KBM-7 (cell line): ENCODE data around the gene NBDY.
"Not testable (repeated sequence)": the region's sequence is repeated elsewhere in the genome, so short reads cannot be mapped to it uniquely, and the experiment has no call there.

Source experiments
- DNase-seq: peaks from one replicate; pipeline ENCODE4 v3.0.0-alpha.2; 2015
- in situ Hi-C: fragments of 300-500 bp; cut with MboI; formaldehyde crosslinking; loops from 2 replicates; pipeline ENCODE4 v1.14.3; 2020; ENCODE audit warnings: low sequenced_read_pairs, low pct_unique_long_range_greater_than_20kb, mixed read lengths

Gene NBDY

DNA sequence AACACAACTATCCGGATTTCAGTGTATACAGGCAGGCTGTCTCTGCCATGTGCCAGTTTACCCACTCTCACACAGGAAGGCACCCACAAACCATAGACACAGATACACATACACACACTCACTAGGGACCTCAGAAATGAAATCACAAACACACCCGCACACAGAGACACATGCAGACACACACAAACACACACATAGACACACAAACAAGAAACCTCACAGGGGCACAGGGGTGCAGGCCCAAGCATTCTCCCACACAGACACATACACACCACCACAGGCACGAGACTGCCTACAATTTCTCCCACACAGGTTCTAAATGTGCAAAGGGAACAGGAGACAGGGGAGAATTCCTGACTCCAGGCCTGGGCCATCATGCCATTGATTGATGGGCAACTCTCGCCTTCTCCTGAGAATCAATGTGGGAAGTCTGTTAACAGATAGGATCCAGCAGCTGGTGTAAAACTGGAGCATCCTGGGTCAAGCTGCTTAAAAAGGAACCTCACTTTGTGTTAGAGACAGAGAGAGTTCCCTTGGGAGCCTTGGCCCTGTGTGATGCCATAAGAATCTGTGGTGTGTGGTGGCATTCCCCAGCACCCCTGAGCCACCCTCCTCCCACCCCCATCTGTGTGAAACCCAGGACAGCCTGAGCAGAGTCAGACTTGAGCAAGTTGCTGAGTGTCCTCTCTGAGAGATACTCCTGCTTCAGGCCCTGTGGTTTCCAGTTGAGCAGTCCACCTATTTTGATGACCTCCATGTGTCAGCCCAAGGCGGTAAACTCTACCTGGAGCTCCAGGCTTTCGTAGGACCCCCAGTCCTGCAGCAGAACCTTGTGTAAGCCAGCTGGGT is 33.9 kb downstream of the NBDY start:
- in situ Hi-C loops: no loop called here

DNA sequence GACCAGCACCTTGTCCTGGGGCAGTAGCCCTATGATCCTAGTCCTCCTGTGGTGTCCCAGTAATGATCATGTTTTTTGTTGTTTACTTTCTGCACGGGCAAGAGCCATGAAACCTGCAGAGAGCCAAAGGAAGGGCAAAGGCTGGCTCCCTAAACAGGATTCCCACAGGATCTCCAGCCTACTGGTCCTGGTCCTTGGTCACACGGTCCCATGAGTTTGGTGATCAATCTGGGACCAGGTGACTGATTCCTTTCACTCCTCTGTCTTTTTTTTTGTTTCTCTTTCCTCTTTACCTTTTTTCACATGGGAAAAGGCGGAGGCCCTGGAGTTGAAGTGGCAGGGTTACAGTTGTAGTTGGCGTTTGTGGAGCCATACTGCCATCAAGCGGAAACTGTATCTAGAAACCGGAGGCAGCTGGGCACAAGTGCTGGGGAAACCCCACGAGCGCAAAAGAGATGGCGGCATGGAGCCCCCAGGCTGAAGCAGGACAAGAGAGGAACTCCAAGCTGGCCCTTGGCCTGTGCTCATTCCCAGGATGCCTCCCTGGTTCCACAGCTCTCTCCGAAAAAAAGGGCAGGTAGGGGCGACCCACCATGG is 34.6 kb downstream of the NBDY start:
- no peak for DNase-seq
- in situ Hi-C loops: no loop called here

More for the DNA sequence above, 33.9 kb downstream of the NBDY start:
- DNase-seq: no peak

DNA sequence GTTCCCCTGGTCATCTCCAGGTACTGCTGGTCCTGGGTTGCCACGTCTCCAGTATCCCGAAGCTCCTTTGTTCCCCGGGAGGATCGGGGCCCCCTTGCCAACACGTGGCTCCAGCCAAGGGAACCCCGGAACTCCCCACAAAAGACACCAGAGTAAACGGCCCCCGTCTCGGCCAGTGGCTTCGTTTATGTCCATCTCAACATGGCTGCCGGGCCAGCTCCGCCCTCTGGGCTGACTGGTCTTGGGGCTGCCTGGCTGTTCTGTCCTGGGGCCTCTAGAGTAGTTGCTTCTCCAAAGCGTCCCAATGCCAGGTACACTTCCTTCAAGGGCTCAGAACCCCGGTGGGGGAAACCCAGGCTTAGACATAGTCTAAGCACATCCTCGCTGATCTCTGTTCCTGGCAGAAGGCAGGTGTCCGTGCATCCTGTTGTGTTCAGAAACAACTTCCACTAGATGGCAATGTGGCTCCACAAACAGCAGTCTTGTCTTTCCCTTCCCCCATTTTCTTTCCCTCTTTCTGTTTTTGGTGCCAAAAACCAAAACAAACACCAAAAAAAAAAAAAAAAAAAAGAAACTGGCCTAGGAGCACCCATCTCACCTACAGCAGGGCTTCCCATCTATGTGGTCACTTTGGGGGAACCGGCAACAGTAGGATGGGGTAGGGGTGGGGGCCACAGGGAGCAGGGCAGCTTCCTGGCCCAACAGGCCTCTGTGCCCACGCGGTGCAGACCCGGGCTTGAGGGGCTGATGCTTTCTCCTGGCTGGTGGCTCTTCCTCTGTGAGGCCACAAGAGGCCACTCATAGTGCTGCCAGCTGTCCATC is 35.3 kb downstream of the NBDY start:
- in situ Hi-C loops: no loop called here
- DNase-seq: peak; percentile 94

DNA sequence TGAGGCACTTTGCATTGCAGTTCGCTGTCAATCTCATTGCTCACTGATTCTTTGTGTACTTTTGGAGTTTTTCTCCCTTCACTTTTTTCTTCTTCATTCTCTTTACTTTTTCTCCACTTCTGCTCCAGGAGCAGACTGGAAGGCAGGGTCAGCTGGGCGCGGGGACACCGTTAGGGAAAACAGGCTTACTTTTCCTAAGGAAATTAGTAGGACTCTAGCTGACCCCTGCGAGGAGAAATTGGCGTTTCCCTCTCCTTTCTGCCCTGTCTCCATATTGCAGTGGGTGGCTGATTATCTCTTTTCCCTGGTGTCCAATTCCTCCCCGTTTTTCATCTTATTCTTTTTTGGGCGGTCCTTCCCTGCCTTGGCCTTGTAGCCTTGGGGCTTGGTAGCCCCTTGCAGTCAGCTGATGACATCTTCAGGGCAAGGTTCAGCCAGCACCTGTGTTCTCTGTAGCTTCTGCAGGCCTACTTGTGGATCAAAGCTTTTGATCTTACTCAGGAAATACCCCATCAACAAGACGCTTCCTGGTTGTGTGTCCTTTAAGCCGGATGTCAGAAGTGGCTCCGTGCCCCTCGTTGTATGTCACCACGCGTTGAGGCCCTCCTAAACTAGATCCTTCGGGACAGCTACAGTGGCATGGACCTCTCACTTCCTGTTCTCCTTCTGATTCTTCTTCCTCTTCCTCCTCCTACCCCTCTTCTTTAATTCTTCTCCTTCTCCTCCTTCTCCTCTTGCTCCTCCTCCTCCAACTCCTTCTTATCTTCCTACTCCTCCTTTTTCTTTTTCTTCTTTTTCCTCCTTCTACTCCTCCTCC is 36.1 kb downstream of the NBDY start:
- DNase-seq: peak; percentile 73
- in situ Hi-C loops: no loop called here

DNA sequence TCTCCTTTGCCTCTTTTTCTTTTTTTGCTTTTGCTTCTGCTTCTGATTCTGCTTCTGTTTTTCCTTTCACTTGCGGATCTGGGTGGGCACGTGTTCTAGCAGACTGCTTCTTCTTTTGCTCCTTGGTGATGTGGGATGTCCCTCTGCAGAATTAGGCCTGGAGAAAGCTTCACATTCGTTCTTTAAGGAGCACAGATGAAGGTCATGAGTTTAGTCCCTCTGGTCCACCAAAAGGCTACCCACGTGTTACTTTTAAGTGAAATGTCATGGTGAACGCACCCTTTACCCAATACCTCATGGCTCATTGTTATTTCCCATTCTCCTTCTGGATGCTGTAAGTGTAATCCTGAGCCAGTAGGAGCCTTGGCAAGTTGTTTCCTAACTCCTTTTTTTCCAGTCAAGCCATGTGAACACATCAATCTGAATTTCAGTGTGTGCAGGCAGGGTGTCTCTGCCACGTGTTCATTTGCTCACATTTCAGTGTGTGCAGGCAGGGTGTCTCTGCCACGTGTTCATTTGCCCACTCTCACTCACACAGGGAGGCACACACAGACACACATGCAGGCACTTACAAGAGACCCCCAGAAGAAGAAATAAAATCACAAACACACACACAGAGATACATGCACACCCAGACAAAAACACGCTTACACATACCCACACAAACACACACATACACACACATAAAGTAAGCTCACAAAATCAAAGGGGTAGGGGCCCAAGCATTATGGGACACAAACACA is 36.9 kb downstream of the NBDY start:
- in situ Hi-C loops: no loop called here
- DNase-seq: no peak

DNA sequence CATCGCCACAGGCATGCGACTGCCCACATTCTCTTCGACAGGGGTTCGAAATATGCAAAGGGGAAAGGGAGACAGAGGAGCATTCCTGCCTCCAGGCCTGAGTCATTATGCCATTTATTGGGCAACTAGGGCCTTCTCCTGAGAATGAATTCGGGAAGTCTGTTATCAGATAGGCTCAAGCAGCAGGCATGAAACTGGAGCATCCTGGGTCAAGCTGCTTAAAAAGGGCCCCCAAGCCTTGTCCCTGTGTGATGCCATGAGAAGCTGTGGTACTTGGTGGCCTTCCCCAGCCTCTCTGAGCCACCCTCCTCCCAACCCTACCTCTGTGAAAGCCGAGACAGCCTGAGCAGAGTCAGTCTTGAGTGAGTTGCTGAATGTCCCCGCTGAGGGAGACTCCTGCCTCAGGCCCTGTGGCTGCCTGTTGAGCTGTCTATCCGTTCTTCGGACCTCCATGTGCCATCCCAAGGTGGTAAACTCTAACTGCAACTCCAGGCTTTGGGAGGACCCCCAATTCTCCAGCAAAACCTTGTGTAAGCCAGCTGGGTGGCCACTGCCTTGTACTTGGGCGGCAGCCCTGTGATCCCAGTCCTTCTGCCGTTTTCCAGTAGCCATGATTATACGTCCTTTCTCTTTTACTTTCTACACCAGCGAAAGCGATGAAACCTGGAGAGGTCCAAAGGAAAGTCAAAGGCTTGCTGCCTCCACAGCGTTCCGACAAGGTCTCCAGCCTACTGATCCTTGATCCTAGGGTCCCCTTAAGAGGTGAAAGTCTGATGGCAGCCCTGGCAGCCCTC is 37.7 kb downstream of the NBDY start:
- in situ Hi-C loops: no loop called here
- DNase-seq: no peak

DNA sequence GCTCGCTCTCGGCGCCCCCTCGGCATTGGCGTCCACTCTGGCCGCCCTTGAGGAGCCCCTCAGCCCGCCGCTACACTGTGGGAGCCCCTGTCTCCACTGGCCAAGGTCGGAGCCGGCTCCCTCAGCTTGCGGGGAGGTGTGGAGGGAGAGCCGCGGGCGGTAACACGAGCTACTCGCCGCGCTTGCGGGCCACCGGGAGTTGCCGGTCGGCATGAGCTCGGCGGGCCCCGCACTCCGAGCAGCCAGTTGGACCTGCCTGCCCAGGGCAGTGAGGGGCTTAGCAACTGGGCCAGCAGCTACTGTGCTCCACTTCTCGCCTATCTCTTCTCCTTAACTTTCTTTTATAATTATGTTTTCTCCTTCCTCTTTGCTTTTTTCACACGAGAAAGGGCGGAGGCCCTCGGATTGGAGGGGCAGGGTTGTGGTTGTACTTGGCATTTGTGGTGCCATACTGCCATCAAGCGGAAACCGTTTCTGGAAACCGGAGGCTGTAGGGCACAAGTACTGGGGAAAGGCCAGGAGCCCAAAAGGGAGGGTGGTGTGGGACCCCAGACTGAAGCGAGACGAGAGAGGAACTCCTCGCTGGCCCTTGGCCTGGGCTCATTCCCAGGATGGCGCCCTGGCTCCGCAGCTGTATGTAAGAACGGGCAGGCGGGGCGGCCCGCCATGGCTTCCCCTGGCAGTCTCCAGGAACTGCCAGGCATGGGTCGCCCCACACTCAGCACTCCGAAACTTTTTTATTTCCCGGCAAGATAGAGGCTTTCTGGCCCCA is 38.5 kb downstream of the NBDY start:
- in situ Hi-C loops, DNase-seq: not testable (repeated sequence)

DNA sequence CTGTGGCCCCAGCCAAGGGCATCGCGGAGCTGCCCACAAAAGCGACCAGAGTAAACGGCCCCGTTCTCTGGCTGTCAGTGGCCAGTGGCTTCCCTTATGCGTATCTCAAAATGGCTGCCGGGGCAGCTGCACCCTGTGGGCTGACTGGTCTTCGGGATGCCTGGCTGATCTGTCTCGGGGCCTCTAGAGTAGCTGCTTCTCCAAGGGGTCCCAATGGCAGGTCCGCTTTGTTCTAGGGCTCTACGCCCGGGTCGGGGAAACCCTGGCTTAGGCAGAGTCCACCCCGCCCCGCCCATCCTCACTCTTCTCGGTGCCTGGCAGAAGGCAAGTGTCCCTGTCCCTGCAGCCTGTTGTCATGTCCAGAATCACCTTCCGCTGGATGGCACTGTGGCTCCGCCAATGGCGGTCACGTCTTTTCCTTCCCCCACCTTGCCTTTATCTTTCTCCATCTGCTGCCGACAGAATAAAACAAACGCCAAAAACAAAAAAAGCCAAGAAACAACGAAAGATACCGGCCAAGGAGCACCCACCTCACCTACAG is 39.1 kb downstream of the NBDY start:
- in situ Hi-C loops, DNase-seq: not testable (repeated sequence)

DNA sequence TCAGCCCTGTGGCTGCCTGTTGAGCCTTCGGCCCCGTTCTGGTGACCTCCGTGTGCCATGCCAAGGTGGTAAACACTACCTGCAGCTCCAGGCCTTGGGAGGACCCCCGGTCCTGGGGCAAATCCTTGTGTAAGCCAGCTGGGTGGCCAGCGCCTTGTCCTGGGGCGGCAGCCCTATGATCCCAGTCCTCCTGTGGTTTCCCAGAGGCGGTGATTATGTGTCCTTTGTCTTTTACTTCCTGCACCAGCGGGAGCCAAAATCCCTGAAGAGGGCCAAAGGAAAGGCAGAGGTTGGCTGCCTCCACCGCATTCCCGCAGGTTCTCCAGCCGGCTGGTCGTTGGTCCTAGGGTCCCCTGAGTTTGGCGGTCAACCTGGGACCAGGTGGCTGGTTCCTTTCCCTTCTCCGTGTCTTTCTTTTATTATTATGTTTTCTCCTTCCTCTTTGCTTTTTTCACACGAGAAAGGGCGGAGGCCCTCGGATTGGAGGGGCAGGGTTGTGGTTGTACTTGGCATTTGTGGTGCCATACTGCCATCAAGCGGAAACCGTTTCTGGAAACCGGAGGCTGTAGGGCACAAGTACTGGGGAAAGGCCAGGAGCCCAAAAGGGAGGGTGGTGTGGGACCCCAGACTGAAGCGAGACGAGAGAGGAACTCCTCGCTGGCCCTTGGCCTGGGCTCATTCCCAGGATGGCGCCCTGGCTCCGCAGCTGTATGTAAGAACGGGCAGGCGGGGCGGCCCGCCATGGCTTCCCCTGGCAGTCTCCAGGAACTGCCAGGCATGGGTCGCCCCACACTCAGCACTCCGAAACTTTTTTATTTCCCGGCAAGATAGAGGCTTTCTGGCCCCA is 43.9 kb downstream of the NBDY start:
- in situ Hi-C loops, DNase-seq: not testable (repeated sequence)

DNA sequence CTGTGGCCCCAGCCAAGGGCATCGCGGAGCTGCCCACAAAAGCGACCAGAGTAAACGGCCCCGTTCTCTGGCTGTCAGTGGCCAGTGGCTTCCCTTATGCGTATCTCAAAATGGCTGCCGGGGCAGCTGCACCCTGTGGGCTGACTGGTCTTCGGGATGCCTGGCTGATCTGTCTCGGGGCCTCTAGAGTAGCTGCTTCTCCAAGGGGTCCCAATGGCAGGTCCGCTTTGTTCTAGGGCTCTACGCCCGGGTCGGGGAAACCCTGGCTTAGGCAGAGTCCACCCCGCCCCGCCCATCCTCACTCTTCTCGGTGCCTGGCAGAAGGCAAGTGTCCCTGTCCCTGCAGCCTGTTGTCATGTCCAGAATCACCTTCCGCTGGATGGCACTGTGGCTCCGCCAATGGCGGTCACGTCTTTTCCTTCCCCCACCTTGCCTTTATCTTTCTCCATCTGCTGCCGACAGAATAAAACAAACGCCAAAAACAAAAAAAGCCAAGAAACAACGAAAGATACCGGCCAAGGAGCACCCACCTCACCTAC is 44.5 kb downstream of the NBDY start:
- DNase-seq, in situ Hi-C loops: not testable (repeated sequence)

DNA sequence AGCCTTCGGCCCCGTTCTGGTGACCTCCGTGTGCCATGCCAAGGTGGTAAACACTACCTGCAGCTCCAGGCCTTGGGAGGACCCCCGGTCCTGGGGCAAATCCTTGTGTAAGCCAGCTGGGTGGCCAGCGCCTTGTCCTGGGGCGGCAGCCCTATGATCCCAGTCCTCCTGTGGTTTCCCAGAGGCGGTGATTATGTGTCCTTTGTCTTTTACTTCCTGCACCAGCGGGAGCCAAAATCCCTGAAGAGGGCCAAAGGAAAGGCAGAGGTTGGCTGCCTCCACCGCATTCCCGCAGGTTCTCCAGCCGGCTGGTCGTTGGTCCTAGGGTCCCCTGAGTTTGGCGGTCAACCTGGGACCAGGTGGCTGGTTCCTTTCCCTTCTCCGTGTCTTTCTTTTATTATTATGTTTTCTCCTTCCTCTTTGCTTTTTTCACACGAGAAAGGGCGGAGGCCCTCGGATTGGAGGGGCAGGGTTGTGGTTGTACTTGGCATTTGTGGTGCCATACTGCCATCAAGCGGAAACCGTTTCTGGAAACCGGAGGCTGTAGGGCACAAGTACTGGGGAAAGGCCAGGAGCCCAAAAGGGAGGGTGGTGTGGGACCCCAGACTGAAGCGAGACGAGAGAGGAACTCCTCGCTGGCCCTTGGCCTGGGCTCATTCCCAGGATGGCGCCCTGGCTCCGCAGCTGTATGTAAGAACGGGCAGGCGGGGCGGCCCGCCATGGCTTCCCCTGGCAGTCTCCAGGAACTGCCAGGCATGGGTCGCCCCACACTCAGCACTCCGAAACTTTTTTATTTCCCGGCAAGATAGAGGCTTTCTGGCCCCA is 49.3 kb downstream of the NBDY start:
- in situ Hi-C loops: loop anchor here (25.0 kb wide), 1 partner anchor 209 kb away; the partner anchor contains the start of gene SPIN3
- not testable (repeated sequence) for DNase-seq

DNA sequence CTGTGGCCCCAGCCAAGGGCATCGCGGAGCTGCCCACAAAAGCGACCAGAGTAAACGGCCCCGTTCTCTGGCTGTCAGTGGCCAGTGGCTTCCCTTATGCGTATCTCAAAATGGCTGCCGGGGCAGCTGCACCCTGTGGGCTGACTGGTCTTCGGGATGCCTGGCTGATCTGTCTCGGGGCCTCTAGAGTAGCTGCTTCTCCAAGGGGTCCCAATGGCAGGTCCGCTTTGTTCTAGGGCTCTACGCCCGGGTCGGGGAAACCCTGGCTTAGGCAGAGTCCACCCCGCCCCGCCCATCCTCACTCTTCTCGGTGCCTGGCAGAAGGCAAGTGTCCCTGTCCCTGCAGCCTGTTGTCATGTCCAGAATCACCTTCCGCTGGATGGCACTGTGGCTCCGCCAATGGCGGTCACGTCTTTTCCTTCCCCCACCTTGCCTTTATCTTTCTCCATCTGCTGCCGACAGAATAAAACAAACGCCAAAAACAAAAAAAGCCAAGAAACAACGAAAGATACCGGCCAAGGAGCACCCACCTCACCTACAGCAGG is 50.0 kb downstream of the NBDY start:
- DNase-seq: not testable (repeated sequence)
- in situ Hi-C loops: loop anchor here (25.0 kb wide), 1 partner anchor 208 kb away; the partner anchor contains the start of gene SPIN3

DNA sequence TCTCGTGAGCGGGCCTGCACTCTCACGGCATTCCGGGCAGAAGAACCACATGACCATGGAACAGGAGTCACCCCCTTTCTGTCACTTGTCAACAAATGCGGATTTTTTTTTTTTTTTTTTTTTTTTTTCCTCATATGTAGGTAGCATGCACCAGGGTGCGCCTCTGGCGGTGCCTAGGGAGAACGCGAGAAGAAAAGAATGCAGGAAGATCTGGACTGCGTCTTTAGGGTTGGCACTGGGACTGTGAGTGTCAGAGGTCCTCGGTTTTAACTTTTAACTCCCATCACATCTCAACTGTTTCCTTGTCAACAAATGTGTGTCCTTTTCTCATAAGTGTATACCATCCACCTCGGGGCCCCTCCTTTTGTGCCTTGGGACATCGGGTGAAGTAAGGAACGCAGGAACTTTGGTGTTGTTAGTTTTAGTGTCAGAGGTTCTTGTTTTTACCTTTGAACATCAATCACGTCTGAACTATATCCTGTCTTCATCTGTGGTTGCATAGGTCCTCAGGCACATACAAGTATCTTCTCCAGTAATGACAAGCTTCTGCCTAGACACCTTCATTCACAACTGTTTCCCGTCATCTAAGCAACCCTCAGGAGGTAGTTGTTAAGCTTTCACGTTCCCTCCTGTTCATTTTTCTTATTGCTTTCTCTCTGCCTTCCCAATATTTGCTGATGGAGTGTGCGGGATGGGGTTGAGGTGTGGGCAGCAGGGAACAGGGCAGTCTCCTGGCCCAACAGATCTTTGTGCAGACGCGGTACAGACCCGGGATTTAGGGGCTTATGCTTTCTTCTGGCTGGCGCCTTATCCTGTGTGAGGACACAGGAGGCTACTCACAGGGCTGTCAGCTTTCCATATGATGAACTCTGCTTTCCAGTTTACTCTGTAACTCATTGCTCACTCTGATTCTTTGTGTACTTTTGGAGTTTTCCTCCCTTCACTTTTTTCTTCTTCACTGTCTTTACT is 51.9 kb downstream of the NBDY start:
- in situ Hi-C loops: loop anchor here (25.0 kb wide), 1 partner anchor 206 kb away; the partner anchor contains the start of gene SPIN3
- DNase-seq: not testable (repeated sequence)
